LNCaP clone FGC (cell line): Measurements from ENCODE around the gene TPRKB.
A peak's percentile ranks its signal among the peaks of the same experiment; 100 is the strongest.
"Not testable (repeated sequence)": the region's sequence is repeated elsewhere in the genome, so short reads cannot be mapped to it uniquely, and the experiment has no call there.

ENCODE experiments used
- DNase-seq: peaks from one replicate; pipeline ENCODE4 v3.0.0-alpha.2; 2011; ENCODE audit warnings: low read depth
- H3K4me3 ChIP-seq: 2 replicates; pipeline ENCODE4 v1.5.1; 2011; ENCODE audit warnings: mild to moderate bottlenecking, low read depth, low read length, control low read depth
- CTCF ChIP-seq: IDR thresholded peaks from 2 replicates; pipeline ENCODE4 v1.5.1; 2012; ENCODE audit warnings: mild to moderate bottlenecking; ENCODE audit not compliant: control insufficient read depth, insufficient read depth; ENCODE audit errors: extremely low read depth

Gene TPRKB

GRCh38 chr2:73679951-73680571 lies 57.1 kb downstream of the TPRKB start:
- peak; percentile 42 for TF ChIP-seq CTCF
- not testable (repeated sequence) for H3K4me3 ChIP-seq, DNase-seq
